AG08395 (cell line): ENCODE results near the gene LMAN2.
A peak's percentile ranks its signal among the peaks of the same experiment; 100 is the strongest.
"Not testable (repeated sequence)": the region's sequence is repeated elsewhere in the genome, so short reads cannot be mapped to it uniquely, and the experiment has no call there.

Experiments used
- DNase-seq: peaks from one replicate; pipeline ENCODE4 v3.0.0; 2012; ENCODE audit warnings: mixed read lengths, low spot score

The LMAN2 gene

GRCh38 chr5:177378884-177379883 is 27.7 kb upstream of the LMAN2 start:
- peak; percentile 45 for DNase-seq

GRCh38 chr5:177377851-177378776 is 26.6 kb upstream of the LMAN2 start:
- DNase-seq, result no peak

GRCh38 chr5:177376107-177376506 is 24.6 kb upstream of the LMAN2 start:
- DNase-seq, result no peak

- DNase-seq, result not testable (repeated sequence)
These were observed 24.0 kb upstream of the LMAN2 start for GRCh38 chr5:177375516-177375915.

- no peak for DNase-seq
These were observed 22.7 kb upstream of the LMAN2 start for GRCh38 chr5:177374211-177374610.

- no peak for DNase-seq
These were observed 22.3 kb upstream of the LMAN2 start for GRCh38 chr5:177373806-177374205.

GRCh38 chr5:177372910-177373309 is 21.4 kb upstream of the LMAN2 start:
- no peak for DNase-seq

GRCh38 chr5:177372034-177372896 is 20.8 kb upstream of the LMAN2 start:
- no peak for DNase-seq

- no peak for DNase-seq
These were observed 19.9 kb upstream of the LMAN2 start for GRCh38 chr5:177371120-177372033.

GRCh38 chr5:177370488-177371119 is 19.1 kb upstream of the LMAN2 start:
- DNase-seq, result peak; percentile 67

- DNase-seq, result no peak
These were observed 18.4 kb upstream of the LMAN2 start for GRCh38 chr5:177369645-177370440.

GRCh38 chr5:177368869-177369644 is 17.6 kb upstream of the LMAN2 start:
- DNase-seq, result peak; percentile 55

- no peak for DNase-seq
These were observed 16.8 kb upstream of the LMAN2 start for GRCh38 chr5:177367981-177368868.

- no peak for DNase-seq
These were observed 15.9 kb upstream of the LMAN2 start for GRCh38 chr5:177367323-177367848.

GRCh38 chr5:177366528-177367322 is 15.3 kb upstream of the LMAN2 start:
- peak; percentile 97 for DNase-seq

- no peak for DNase-seq
These were observed 14.5 kb upstream of the LMAN2 start for GRCh38 chr5:177365845-177366527.
